NCI-H146 treated with DMSO at 0.1 percent for 48 hours (cell line): Measurements from ENCODE around the gene ABCA6.
A peak's percentile ranks its signal among the peaks of the same experiment; 100 is the strongest.

ENCODE experiments used
- DNase-seq: peaks from one replicate; lab custom pipeline; 2025; ENCODE audit not compliant: unreplicated experiment; lab: John Stamatoyannopoulos, UW

ABCA6 gene

GRCh38 chr17:69143683-69144231, 2.1 kb upstream of the ABCA6 start:
- no peak for DNase-seq

- DNase-seq = no peak
These were observed 1.5 kb upstream of the ABCA6 start for GRCh38 chr17:69143151-69143550.

DNA sequence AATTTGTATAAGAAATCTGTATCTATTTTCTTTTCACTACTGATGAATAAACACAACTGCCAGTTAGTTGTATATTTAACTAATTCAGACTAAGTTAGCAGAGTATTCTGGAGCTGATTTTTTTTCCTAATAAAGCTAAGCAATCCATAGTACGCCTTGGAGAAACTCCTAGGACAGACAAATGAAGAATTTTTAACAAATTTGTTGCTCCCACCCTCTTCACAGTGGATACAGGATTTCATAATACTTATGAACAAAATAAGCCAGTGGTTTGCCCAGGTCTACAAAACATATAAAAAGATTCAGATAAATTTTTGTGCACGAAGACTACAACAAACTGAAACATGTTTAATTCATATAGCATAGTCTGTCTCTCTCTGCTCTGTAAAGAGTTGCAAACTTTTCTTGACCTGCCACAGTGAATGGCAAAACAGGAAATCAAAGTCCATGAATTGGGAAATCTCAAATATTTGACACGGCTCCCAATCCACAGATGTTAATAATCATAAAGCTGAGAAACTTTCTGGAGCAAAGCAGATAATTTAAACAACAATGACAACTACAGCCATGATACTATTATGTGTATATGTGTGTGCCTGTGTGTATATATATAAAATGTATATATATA, 594 bp upstream of the ABCA6 start:
- DNase-seq = no peak

DNA sequence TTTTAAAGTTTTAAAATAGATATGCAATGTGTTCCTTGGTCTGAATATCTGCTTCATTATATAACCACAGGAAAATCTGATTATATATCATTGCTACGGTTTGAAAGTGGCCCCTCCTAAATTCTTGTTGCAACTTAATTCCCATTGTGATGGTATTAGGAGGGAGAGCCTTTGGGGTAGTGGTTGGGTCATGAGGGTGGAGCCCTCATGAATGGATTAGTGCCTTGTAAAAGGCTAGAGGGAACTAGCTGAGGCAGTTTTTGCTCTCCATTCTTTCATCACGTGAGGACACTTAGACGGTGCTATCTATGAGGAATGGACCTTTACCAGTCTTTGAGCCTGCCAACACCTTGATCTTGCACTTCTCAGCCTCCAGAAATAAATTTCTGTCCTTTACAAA, 7.6 kb downstream of the ABCA6 start:
- no peak for DNase-seq

DNA sequence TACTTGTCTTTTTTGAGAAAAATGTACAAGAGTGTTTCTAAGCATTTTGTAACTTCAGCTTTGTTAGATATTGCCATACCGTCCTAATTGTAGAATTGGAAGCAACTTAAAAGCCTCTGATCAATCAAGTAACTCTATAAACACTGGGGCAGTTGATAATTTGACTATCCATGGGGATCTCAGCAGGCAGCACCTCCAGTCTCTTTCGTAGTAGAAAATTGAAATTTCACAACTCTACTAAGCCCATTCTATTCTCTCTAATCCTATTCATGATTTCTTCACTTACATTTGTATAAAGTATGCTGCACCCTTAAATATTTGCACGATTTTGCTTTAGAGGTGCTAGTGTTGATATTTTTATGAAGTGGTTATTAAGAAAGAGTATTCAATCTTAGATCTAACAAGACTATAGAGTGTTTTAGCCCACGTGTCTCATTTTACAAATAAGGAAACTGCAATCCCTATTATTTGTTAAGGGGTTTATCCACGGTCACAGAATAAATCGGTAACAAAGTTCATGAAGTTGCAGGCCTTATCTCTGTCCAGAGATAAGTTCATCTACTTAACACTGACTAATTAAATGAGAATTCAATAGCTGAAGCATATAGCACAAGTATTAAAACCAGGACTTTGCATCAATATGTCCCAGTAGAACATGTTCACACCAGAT, 10.9 kb downstream of the ABCA6 start:
- no peak for DNase-seq

GRCh38 chr17:69123626-69124025, 18.1 kb downstream of the ABCA6 start:
- no peak for DNase-seq

- no peak for DNase-seq
These were observed 19.6 kb downstream of the ABCA6 start for GRCh38 chr17:69122065-69122464.

DNA sequence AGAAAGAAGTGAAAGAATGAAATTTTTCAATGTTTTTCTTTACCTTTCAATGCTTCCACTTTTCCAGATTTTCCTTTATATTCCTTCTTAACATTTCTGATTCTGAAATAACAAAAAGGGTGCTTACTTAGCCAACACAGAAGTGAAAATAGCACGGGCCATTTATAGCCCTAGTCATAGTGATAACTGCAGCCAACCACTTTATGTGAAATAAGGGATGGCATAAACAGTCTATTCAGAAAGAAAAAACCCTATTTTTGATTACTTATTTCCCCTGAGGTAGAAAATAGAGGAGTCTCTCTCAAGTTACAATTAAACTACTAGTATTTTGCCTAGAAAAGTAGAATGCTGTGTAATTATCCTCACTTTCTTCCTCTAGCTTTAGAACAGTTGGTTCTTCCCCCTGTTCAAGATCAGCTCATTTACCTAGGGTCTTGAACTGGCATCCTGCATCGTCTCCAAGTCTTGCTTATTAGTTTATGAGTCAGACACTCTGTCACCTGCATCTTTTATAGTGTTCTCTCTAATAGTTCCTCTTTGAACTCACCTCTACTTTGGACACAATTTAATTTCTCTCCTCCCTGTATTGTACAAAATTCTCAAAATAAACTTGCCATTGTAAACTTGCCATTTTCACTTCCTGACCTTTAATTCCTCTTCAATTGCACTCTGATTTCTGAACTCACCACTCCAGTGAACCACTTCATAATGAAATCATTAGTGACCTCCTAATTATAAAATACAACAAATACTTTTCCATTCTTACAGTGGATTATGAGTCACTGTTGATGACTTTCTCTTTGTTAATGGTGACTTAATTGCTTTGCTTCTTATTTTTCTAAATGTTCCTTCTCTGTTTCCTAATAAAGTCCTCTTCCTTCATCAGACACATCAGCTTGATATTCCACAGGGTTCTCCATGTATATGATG, 23.6 kb downstream of the ABCA6 start:
- no peak for DNase-seq

- DNase-seq = no peak
These were observed 29.9 kb downstream of the ABCA6 start for GRCh38 chr17:69111794-69112193.

- no peak for DNase-seq
These were observed 35.6 kb downstream of the ABCA6 start for GRCh38 chr17:69105907-69106730.

- DNase-seq = peak; percentile 96
These were observed 38.0 kb downstream of the ABCA6 start for GRCh38 chr17:69103557-69104233.

GRCh38 chr17:69098625-69099024, 43.1 kb downstream of the ABCA6 start:
- no peak for DNase-seq

DNA sequence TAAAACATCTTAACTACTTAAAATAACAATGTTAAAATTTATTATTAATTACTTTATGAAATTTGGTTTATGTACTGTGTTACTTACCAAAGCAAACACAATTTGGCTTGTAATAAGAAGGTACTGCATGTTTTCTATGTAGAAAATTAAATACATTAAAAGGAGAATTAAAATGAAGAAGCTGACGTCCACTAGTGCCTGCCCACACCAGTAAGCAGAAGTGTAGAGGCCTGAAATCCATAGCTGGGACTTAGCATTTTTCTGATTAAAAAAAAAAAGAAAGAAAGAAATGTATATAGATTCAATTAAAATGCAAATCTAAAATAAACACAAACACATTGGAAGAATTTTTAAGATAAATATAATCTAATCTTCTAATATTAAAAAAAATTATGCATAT, 45.2 kb downstream of the ABCA6 start:
- no peak for DNase-seq

DNA sequence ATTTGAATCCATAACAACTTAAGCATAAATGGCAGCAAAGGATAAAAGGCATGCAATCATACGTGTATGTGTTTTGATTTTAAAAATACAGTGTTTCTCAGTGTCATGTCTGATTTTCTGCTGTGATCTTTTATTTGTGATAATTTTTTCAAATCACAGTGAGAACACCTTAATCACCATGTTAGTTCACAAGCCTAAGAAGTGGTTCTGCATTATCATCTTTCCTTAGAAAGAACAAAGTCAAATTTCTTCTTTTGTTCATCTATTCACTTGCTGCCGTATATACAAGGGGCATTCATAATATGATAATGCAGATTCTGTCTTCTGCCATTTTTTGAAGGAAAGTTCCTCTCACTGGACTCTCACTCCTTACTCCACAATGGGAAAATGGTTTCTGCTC, 47.7 kb downstream of the ABCA6 start:
- DNase-seq = no peak

- no peak for DNase-seq
These were observed 48.4 kb downstream of the ABCA6 start for GRCh38 chr17:69093279-69093789.

DNA sequence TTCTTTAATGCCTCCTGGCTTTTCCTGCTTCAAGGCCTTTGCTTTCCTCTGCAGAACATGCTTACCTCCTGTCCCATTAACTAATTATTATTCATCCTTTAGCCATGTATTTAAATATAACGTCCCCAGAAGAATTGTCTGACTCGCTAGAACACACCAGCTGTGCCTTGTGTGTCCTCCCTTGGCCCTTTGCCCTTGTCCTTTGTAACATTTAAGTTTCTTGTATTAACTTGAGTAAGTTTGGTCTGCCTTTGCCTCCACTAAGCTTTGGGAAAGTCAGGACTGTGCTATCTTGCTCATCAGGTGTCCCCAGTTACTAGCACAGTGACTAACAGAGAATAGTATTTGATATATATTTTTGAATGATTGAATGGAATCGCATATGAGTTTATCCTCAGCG, 51.3 kb downstream of the ABCA6 start:
- DNase-seq = no peak

- no peak for DNase-seq
These were observed 53.0 kb downstream of the ABCA6 start for GRCh38 chr17:69088643-69089200.

DNA sequence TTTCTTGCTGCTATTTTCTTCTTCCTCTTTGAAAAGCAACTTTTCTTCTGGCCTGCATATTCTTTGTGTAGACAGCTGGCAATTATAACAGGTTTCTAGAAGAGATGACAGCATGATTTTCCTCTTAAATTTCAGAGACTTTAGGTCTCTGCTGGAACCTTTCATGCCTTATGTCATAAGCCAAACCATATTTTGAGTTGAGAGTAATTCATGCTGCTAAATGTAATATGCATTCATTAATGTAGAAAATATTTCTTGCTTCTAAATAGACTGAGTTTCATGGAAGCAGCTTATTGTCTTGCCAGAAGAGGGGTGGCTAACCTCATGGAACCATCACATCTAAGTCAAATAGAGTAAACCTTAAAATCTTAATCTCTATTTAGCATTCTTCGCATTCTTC, 55.1 kb downstream of the ABCA6 start:
- no peak for DNase-seq

GRCh38 chr17:69084911-69085310, 56.8 kb downstream of the ABCA6 start:
- no peak for DNase-seq

- no peak for DNase-seq
These were observed 59.0 kb downstream of the ABCA6 start for GRCh38 chr17:69082696-69083095.
